GM21528 (cell line): ENCODE data around the gene GAS2L2.

Experiments used
- ATAC-seq: cut with Tn5 transposase; IDR thresholded peaks from one replicate; pipeline ENCODE4 v1.9.1; 2021; ENCODE audit warnings: mild to moderate bottlenecking, moderate library complexity; ENCODE audit not compliant: unreplicated experiment, low FRiP score

Gene GAS2L2

DNA sequence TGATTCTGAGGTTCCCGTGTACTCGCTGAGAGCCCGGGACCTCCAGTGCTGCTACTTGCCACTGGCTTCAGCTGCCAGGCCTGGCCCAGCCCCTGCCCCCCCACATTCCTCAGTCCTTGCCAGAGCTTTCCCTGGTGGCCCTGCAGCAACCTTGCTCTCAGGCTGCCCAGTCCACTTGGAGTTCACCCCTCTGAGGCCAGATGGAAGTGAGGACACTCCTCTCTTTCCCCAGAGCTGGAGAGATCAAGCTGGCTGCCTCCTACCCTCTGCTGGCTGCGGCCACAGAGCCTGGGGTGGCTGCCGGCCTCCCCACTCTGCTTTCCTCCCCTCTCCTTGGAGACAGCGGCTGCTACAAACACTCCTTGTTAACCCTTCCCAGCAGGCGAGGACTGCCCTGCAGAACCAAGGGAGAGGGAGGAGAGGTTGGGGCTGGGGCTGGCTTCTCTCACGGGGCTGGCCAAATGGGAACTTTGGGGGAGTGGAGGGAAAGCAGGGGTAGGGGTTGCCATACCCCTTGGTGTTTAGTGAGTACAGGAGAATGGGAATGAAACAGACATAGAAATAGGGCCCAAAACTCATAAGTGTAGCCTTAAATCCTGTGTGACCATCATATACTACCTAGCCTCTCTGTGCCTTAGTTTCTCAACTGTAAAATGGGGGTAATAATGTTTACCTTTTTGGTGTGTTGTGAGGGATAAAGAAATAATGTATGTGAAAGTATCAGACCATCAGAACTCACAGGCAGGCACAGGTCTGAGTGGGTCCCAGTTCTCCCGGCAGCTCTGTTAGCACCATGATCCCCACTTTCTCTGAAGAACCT lies at the start of gene GAS2L2:
TSS of gene GAS2L2 (minus strand) at position 295 of the 820 bp plus-strand sequence. CDS start 389 bp downstream, outside the sequence.
- no peak for ATAC-seq

DNA sequence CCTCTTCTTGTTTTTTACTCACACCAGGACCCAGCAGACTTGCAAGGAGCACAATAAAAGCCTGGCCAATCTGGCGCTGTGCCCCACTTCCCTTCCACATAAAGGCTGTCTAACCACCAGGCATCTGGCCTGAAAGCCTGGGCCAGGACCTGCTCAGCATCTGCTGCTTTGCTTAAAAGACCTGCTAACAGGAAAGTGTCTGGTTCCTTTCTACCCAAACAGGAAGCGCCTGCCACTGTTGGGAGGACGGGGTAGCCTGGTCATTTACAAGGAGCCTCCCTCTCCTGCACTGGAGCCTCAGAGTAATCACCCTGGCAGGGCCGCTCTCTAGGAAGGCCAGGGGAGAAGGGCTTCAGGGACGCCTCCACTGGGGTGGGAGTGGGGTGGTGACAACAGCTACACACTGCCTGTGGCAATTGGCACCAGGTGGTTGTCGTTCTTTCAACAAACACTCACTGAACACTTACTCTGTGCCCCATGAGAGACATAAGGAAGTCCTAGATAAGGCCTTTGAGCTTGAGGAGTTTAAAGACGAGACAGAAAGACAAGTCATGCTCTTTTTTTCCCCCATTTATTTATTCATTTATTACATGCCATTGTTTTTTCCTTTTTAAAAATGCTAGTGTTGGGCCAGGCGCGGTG lies 48.7 kb upstream of the GAS2L2 start:
- no peak for ATAC-seq

DNA sequence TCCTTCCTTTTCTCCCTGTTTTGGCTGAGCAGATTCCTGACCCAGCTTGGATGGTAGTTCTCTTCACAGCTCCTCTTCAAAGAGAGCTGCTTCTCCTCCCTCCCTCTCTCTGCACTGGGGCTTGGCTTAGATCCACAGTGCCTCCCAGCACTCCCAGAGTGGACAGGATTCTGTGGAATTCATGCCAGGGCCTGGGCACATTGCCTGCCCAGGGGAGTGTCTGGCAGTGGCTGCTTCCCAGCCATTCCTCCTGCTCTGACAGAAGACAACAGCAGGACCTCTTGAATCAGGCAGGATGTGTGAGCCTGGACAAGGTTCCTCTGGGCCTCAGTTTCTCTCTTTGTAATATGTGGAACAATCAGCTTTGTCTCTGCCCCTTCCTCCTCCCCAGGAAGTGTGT lies 46.9 kb upstream of the GAS2L2 start:
- no peak for ATAC-seq

- ATAC-seq = no peak
Observed at GRCh38 chr17:35797918-35798317, 44.9 kb upstream of the GAS2L2 start.

DNA sequence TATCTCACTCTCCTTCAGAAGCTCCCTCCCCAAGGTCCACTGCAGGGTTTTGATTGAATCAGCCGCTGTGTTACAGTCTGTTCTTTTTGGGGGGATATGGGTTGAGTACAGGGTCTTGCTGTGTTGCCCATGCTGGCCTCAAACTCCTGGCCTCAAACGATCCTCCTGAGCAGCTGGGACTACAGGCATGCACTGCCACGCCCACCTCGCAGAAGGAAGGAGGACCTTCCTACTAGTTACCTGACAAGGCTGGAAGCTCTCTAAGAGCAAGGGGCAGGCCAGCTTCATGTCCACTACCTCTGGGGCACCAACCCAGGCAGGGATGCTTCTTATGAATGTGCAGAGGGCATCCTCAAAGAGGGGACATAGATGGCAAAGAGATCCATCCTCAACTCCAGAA lies 44.3 kb upstream of the GAS2L2 start:
- no peak for ATAC-seq

DNA sequence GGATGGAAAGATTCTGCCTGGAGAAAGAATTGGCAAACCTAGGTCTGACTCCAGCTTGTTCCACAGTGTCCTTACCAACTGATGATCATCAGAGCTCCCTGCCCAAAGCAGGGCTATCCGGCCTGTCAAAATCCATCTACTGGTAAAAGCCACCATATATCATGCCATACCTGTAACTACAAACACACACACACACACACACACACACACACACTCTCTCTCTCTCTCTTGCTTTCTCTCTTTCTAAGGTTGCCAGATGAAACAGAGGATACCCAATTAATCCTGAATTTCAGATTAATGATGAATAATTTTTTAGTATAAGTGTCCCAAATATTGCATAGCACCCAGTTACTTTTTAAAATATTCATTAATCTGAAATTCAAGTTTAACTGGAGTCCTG lies 43.9 kb upstream of the GAS2L2 start:
- ATAC-seq = no peak

GRCh38 chr17:35795871-35796265 lies 42.8 kb upstream of the GAS2L2 start:
- no peak for ATAC-seq

GRCh38 chr17:35795007-35795870 lies 42.2 kb upstream of the GAS2L2 start, which contains the start of gene MMP28:
MMP28 (minus strand) TSS chr17:35795641; CDS start chr17:35795377, 264 bp downstream.
- ATAC-seq = no peak

DNA sequence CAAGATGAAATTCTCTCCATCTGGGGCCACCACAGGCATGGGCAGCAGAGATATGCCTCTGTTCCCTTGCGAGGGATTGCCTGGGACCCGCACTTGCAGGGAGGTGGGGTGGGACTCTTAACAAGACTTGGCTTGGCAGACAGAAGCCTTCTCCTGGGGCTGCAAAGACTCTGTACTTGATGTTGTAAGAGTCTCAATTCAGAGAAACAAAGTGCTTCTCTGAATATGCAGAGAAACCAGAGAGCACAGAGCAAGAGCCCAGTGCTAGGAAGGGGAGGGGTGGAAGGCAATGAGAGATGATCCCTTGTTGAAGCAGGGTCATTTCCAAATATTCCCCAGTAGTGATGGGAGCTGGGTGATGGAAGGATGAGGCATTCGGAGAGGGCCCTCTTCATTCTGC lies 40.2 kb upstream of the GAS2L2 start:
- ATAC-seq = no peak

- no peak for ATAC-seq
Observed at GRCh38 chr17:35791681-35792350, 38.8 kb upstream of the GAS2L2 start.

DNA sequence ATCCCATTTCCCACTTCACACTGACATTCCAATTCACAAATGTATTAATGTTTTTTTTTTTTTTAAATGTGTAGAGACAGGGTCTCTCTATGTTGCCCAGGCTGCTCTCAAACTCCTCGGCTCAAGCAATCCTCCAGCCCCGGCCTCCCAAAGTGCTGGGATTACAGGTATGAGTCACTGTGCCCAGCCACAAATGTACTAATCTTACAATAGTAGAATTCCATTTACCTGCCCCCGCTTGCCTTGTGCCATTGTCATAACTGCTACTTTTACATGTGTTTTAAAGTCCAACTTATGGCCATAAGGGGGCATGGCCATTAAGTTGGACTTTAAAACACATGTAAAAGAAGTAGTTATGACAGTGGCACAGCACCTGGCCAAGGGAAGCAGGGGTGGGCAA lies 37.8 kb upstream of the GAS2L2 start:
- no peak for ATAC-seq

GRCh38 chr17:35788477-35789368 lies 35.7 kb upstream of the GAS2L2 start:
- ATAC-seq = no peak

DNA sequence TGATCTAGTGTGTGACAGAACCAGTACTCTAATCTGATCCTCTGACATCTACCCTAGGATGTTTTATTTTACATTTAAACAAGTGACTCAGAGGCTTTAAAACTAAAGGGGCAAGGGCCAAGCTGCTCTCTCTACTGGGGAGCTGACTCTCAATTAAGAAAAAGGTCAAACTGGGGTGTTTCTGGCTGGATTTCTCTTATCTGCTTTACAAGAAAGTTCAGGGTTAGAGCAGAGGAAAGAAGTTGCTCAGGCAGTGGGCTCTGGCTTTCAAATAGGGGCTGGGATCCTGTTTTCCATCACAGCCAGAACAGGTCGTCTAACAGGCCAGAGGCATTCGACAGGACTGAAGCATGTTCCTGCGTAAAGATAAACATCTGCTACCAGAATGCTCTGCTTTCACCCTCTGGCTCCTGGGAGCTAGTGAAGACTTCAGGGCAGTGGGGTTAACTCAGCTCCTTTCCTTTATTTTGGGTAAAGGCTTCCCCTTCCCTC lies 33.9 kb upstream of the GAS2L2 start:
- no peak for ATAC-seq

GRCh38 chr17:35784895-35785294 lies 31.9 kb upstream of the GAS2L2 start:
- ATAC-seq = no peak

- no peak for ATAC-seq
Observed at GRCh38 chr17:35780950-35781349, 27.9 kb upstream of the GAS2L2 start.

GRCh38 chr17:35778641-35779196 lies 25.7 kb upstream of the GAS2L2 start:
- no peak for ATAC-seq

- ATAC-seq = no peak
Observed at GRCh38 chr17:35775583-35775982, 22.5 kb upstream of the GAS2L2 start.

DNA sequence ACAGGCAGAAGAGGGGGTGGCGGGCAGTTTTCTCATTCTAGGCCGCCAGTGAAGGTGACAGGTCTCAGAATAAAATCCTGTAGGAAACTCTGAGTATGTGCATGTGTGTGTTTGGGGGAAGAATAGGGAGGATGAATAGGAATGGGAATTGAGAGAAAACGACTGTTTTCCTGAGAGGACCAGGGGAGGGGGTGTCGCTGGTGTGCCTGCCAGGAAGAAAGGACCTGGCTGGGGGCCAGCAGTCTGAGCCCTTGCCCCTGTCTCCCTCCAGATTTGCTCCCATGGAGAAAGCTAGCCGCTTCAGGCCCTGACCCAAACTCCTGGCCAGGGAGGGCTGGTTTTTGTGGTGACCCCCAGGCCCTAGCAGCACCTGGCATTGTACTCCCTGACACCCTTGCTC lies 22.0 kb upstream of the GAS2L2 start:
- ATAC-seq = no peak

GRCh38 chr17:35774499-35774898 lies 21.5 kb upstream of the GAS2L2 start:
- no peak for ATAC-seq
